SIG-M5 (cell line): ENCODE data around the gene LTA.

ENCODE experiments used
- DNase-seq: peaks from one replicate; lab custom pipeline; 2025; lab: John Stamatoyannopoulos, UW

Gene LTA

GRCh38 chr6:31569861-31570536 lies 2.1 kb upstream of the LTA start:
- no peak for DNase-seq

DNA sequence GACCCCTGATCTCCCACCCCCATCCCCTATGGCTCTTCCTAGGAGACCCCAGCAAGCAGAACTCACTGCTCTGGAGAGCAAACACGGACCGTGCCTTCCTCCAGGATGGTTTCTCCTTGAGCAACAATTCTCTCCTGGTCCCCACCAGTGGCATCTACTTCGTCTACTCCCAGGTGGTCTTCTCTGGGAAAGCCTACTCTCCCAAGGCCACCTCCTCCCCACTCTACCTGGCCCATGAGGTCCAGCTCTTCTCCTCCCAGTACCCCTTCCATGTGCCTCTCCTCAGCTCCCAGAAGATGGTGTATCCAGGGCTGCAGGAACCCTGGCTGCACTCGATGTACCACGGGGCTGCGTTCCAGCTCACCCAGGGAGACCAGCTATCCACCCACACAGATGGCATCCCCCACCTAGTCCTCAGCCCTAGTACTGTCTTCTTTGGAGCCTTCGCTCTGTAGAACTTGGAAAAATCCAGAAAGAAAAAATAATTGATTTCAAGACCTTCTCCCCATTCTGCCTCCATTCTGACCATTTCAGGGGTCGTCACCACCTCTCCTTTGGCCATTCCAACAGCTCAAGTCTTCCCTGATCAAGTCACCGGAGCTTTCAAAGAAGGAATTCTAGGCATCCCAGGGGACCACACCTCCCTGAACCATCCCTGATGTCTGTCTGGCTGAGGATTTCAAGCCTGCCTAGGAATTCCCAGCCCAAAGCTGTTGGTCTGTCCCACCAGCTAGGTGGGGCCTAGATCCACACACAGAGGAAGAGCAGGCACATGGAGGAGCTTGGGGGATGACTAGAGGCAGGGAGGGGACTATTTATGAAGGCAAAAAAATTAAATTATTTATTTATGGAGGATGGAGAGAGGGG lies 1.4 kb downstream of the LTA start:
- no peak for DNase-seq

DNA sequence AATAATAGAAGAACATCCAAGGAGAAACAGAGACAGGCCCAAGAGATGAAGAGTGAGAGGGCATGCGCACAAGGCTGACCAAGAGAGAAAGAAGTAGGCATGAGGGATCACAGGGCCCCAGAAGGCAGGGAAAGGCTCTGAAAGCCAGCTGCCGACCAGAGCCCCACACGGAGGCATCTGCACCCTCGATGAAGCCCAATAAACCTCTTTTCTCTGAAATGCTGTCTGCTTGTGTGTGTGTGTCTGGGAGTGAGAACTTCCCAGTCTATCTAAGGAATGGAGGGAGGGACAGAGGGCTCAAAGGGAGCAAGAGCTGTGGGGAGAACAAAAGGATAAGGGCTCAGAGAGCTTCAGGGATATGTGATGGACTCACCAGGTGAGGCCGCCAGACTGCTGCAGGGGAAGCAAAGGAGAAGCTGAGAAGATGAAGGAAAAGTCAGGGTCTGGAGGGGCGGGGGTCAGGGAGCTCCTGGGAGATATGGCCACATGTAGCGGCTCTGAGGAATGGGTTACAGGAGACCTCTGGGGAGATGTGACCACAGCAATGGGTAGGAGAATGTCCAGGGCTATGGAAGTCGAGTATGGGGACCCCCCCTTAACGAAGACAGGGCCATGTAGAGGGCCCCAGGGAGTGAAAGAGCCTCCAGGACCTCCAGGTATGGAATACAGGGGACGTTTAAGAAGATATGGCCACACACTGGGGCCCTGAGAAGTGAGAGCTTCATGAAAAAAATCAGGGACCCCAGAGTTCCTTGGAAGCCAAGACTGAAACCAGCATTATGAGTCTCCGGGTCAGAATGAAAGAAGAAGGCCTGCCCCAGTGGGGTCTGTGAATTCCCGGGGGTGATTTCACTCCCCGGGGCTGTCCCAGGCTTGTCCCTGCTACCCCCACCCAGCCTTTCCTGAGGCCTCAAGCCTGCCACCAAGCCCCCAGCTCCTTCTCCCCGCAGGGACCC lies 2.3 kb downstream of the LTA start:
- no peak for DNase-seq

DNA sequence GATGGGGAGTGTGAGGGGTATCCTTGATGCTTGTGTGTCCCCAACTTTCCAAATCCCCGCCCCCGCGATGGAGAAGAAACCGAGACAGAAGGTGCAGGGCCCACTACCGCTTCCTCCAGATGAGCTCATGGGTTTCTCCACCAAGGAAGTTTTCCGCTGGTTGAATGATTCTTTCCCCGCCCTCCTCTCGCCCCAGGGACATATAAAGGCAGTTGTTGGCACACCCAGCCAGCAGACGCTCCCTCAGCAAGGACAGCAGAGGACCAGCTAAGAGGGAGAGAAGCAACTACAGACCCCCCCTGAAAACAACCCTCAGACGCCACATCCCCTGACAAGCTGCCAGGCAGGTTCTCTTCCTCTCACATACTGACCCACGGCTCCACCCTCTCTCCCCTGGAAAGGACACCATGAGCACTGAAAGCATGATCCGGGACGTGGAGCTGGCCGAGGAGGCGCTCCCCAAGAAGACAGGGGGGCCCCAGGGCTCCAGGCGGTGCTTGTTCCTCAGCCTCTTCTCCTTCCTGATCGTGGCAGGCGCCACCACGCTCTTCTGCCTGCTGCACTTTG lies 3.3 kb downstream of the LTA start, which contains the start of gene TNF:
TSS of gene TNF (plus strand) at position 231 of the 567 bp plus-strand sequence. CDS start at position 408, 177 bp downstream.
- peak; percentile 53 for DNase-seq

GRCh38 chr6:31575952-31576685 lies 4.0 kb downstream of the LTA start:
- no peak for DNase-seq

DNA sequence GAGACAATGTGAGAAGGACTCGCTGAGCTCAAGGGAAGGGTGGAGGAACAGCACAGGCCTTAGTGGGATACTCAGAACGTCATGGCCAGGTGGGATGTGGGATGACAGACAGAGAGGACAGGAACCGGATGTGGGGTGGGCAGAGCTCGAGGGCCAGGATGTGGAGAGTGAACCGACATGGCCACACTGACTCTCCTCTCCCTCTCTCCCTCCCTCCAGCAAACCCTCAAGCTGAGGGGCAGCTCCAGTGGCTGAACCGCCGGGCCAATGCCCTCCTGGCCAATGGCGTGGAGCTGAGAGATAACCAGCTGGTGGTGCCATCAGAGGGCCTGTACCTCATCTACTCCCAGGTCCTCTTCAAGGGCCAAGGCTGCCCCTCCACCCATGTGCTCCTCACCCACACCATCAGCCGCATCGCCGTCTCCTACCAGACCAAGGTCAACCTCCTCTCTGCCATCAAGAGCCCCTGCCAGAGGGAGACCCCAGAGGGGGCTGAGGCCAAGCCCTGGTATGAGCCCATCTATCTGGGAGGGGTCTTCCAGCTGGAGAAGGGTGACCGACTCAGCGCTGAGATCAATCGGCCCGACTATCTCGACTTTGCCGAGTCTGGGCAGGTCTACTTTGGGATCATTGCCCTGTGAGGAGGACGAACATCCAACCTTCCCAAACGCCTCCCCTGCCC lies 4.9 kb downstream of the LTA start:
- no peak for DNase-seq

DNA sequence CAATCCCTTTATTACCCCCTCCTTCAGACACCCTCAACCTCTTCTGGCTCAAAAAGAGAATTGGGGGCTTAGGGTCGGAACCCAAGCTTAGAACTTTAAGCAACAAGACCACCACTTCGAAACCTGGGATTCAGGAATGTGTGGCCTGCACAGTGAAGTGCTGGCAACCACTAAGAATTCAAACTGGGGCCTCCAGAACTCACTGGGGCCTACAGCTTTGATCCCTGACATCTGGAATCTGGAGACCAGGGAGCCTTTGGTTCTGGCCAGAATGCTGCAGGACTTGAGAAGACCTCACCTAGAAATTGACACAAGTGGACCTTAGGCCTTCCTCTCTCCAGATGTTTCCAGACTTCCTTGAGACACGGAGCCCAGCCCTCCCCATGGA lies 5.5 kb downstream of the LTA start:
- DNase-seq, result no peak

- no peak for DNase-seq
Observed at GRCh38 chr6:31578184-31579118, 6.4 kb downstream of the LTA start.

- no peak for DNase-seq
Observed at GRCh38 chr6:31579119-31579505, 7.0 kb downstream of the LTA start.

DNA sequence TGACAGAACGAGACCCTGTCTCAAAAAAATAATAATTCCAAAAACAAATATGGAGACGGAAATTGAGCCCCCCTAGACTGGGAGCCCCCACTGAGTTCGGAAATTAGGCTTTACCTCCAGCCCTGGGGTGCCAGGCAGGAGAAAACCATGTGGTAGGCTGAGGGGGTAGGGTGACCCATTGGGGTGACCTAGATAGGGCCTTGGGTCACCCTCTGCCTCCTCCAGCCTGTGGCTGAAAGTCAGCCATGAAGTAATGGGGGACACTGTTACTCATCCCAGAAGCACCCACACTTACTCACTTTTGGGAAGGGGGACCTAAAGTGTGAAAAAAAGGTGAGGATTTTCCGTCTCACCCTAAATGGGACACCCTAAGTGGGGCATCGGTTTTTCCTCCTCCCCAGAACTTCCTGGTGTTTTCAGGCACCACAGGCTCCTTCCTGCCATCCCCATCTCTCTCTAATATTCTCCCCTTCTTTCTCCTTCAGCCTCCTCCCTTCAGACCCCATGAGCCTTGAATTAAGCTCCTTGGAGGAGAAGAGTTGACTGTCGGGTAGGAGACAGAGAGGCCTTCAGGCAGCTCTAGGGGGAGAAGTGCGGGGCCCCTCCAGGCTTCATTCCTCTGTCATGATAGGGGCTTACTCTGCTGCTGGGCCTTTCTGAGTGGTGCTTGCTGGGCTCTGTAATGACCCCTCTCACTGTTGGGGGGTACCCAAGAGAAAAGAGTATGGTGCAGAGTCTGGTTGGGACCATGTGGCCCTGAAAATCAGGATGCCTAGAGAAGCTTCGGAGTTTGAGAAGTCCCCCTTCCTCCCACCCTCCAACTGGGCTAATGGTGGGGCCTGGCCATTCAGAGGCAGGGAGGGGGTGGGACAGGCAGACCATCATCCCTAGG lies 7.7 kb downstream of the LTA start:
- no peak for DNase-seq

DNA sequence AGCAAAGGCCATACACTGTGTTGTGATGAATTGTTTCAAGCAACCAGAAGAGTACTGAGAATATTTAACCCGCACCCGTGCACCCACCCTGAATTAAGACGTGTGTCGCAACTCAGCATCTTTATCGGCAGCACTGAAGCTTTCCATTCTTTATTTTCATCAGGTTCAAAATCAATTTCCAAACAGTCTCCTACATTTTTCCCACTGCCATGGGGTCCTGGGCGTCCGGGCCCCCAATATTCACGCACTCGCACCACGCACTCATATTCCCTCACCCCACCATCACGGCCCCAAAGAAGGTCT lies 8.3 kb downstream of the LTA start:
- no peak for DNase-seq

GRCh38 chr6:31580807-31581433 lies 8.8 kb downstream of the LTA start:
- no peak for DNase-seq

GRCh38 chr6:31581434-31582229 lies 9.5 kb downstream of the LTA start:
- DNase-seq, result no peak

DNA sequence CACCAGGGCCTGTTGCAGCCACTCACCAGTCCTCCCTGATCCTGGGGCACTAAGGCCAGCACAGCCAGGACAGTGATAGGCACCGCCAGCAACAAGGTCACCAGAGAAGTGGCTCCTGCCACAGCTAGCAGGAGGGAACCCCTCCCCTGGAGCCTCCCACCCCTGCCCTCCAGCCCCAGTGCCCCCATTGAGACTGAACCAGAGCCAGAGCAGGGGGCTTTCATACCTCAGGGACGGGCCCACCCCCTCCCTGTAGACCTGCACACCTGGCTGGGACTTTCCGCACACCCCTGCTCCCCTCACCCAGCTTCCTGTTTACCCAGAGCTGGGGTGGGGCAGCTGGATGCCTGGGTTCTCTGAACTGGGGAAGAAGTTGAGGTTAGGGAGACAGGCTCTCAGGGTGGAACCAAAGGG lies 10.1 kb downstream of the LTA start, which contains the start of gene LTB:
TSS of gene LTB (minus strand) at position 195 of the 414 bp plus-strand sequence. CDS start at position 188, 7 bp downstream.
- no peak for DNase-seq

DNA sequence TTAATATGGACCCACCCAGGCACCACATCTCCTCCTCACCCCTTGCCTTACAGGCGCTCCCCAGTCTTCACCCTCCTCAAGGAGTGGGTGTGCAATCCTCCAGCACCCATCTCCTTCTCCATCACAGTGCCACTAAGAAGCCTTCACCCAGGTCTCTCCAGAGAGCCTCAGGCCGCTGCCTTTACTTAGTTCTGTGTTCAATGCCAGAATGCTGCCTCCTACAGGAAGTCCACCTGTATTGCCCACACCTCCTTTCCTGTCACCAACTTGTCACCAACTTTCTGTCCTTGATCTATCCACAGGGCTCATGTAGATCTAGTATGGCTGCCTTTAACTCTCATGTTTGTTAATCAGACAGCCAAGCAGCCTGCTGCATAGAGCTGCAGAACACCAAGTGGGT lies 13.4 kb downstream of the LTA start:
- no peak for DNase-seq

- peak; percentile 60 for DNase-seq
Observed at GRCh38 chr6:31586008-31586407, 13.9 kb downstream of the LTA start, which contains the start of gene LST1. TSS of gene LST1 (plus strand) at chr6:31586277. CDS start at chr6:31587300, 1,023 bp downstream.
